Osteoblast (primary cell): ENCODE results near the gene ASCC3. TPM values are rescaled to one million over a fixed set of nuclear protein-coding genes. Genes with fewer than 3 reads are reported as not detected.

Source experiments
- DNase-seq: peaks from one replicate; pipeline ENCODE4 v3.0.0; 2011; ENCODE audit warnings: low spot score, mixed read lengths; ENCODE audit not compliant: insufficient read length; ENCODE audit errors: missing footprints
- H2AFZ ChIP-seq: 2 replicates; pipeline ENCODE4 v1.6.0; 2011; ENCODE audit warnings: mild to moderate bottlenecking, low read length
- H3K27ac ChIP-seq: 2 replicates; pipeline ENCODE4 v1.5.1; 2011; ENCODE audit warnings: mild to moderate bottlenecking, low read depth, low read length, moderate library complexity
- H3K27me3 ChIP-seq: 2 replicates; pipeline ENCODE4 v1.6.0; 2012; ENCODE audit warnings: mild to moderate bottlenecking, control low read depth, inconsistent platforms, low read length, moderate library complexity; ENCODE audit not compliant: insufficient read depth
- H3K36me3 ChIP-seq: 2 replicates; pipeline ENCODE4 v1.5.1; 2011; ENCODE audit warnings: mild to moderate bottlenecking, low read length, control low read depth, moderate library complexity; ENCODE audit not compliant: insufficient read depth
- H3K4me1 ChIP-seq: 2 replicates; pipeline ENCODE4 v1.5.1; 2011; ENCODE audit warnings: mild to moderate bottlenecking, low read length, control low read depth, moderate library complexity; ENCODE audit not compliant: insufficient read depth
- H3K4me2 ChIP-seq: 2 replicates; pipeline ENCODE4 v1.6.0; 2011; ENCODE audit warnings: mild to moderate bottlenecking, low read length; ENCODE audit not compliant: insufficient read depth
- H3K4me3 ChIP-seq: fragments of 200-600 bp; sonication (generic); 3 replicates; pipeline ENCODE4 v1.5.1; 2012; ENCODE audit warnings: mild to moderate bottlenecking, low read length, inconsistent platforms; ENCODE audit not compliant: insufficient read depth
- H3K79me2 ChIP-seq: 2 replicates; pipeline ENCODE4 v1.6.0; 2012; ENCODE audit warnings: mild to moderate bottlenecking, low read length, control low read depth, inconsistent platforms; ENCODE audit not compliant: insufficient read depth
- H3K9me3 ChIP-seq: 2 replicates; pipeline ENCODE4 v1.5.1; 2011; ENCODE audit warnings: low read depth, low read length, control low read depth
- H4K20me1 ChIP-seq: 2 replicates; pipeline ENCODE4 v1.6.0; 2012; ENCODE audit warnings: mild to moderate bottlenecking, low read length, control low read depth; ENCODE audit not compliant: insufficient read depth
- total RNA-seq: library from RNA; depleted of rRNA; stranded (reverse); fragments of >200 nt; gene quantifications from 2 replicates; pipeline ENCODE4 v1.2.3, GENCODE V29; 2012
- TF ChIP-seq, protein P1 (sequence below): IDR thresholded peaks from 2 replicates; pipeline ENCODE4 v1.5.1; 2011; ENCODE audit warnings: mild to moderate bottlenecking, low read depth, low read length, moderate library complexity; ENCODE audit errors: extremely low read depth

ASCC3 gene
- total RNA-seq, 1 donor: 68.8 TPM

DNA sequence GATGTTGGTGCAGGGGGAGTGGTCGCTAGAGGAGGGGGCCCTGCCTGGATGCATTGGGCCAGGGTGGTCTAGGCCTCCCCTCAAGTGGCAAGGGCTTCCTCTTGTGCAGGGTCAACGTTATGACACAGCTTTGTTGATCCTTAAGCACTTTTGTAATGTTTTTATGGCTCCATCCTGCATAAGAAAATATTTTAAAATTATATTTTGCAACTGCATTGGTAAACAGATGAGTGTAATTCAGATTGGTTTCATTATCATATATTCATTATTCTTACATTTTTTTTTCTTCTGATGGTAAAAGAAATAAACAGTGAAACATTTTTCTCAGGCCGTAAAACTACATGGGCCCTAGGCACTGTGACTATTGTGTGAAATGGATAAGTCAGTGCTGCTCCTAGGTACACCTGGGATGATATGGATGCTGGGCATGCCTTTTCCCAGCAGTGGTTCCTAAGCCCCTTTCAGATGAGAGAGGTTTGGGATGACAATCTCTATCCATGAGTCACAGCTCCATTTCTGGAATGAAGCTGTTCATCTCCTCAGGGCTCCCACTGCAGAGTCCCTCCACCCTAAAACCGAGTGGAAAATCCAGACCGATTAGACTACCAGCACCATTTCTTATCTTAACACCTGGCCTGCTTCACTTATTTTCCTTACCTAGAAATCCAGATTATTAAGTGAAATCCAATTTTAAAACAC lies 410.6 kb downstream of the ASCC3 start:
- Histone ChIP-seq H3K79me2 (no peaks in the 10 kb centered on the region), H3K27ac (no peak overlapping the region), H3K4me3 (no peak overlapping the region), H3K9me3 (no peaks in the 10 kb centered on the region), H3K4me1 (no peaks in the 10 kb centered on the region), H2AFZ (no peak overlapping the region), H4K20me1 (no peaks in the 10 kb centered on the region), H3K27me3 (peaks cover 86% of the 10 kb centered on the region), H3K4me2 (no peak overlapping the region), H3K36me3 (no peaks in the 10 kb centered on the region)
- no peak for DNase-seq
- TF ChIP-seq, protein P1, sequence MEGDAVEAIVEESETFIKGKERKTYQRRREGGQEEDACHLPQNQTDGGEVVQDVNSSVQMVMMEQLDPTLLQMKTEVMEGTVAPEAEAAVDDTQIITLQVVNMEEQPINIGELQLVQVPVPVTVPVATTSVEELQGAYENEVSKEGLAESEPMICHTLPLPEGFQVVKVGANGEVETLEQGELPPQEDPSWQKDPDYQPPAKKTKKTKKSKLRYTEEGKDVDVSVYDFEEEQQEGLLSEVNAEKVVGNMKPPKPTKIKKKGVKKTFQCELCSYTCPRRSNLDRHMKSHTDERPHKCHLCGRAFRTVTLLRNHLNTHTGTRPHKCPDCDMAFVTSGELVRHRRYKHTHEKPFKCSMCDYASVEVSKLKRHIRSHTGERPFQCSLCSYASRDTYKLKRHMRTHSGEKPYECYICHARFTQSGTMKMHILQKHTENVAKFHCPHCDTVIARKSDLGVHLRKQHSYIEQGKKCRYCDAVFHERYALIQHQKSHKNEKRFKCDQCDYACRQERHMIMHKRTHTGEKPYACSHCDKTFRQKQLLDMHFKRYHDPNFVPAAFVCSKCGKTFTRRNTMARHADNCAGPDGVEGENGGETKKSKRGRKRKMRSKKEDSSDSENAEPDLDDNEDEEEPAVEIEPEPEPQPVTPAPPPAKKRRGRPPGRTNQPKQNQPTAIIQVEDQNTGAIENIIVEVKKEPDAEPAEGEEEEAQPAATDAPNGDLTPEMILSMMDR: no peak

DNA sequence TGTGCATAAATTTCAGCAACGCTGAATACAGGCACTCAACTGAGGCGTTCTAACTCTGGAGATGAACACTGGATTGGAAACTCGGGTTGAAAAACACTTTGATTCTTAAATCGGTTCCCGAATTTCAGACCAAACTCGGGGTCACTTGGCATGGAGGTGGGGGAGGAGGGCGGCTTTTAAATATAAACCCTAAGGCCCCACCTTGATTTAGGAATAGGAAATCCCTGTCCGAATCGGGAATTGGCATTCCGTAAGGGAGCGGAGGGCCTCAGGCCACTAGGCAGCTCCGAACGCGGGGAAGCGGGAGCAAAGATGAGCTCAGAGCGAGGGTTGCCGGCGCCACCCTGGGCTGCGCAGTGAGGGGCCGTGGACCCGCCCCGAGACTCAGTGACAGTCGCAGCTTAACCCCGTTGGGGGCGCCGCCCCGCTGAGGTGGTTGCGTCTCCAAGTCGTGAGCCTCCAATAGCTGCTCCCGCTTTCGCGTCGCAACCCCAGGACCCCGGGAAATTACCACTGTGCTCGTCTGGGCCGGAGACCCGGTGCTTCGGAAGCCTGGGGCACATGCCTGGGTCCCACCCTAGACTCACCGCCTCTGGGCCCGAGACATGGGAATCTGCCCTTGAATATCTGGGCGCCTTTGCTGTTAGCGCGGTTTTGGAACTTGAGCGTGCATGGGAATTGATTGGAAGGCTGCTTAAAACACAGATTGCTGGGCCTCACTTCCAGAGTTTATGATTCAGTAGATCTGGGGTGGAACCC lies 411.8 kb downstream of the ASCC3 start:
- Histone ChIP-seq H4K20me1 (no peaks in the 10 kb centered on the region), H3K36me3 (no peaks in the 10 kb centered on the region), H3K79me2 (no peaks in the 10 kb centered on the region), H3K27ac (no peak overlapping the region), H3K4me3 (no peak overlapping the region), H3K4me1 (peaks cover 2% of the 10 kb centered on the region), H3K9me3 (no peaks in the 10 kb centered on the region), H3K27me3 (peaks cover 96% of the 10 kb centered on the region), H3K4me2 (no peak overlapping the region), H2AFZ (no peak overlapping the region)
- DNase-seq: peak; percentile 56
- TF ChIP-seq, protein P1: no peak

DNA sequence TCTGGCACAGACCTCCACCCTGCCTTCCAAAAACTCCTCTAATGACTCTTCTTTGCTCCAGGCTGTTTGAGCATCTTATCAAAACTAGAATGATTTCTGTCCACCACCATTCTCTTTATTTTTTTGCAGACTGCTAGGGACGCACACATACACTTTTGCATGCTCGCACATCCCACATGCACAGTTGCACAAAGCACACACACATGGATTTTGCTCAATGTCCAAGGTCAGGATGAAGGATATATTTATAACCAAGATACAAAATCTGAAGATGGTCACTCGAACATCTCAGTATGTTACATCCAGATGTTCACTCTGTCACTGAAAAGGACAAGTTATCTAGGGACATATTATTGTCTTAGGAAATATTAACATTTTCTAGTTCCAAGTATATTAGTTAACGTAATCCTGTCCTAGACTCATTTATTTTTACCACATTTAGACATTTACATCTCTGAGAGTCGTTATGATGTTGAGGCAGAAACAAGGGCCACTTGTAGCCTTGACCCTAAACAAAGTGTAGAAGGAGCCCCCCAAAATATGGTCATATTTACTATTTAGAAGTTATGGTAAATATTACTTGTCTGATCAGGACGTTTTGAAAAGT lies 413.0 kb downstream of the ASCC3 start:
- no peak overlapping the region for H3K27ac ChIP-seq
- no peak overlapping the region for H3K4me2 ChIP-seq
- no peaks in the 10 kb centered on the region for H3K9me3 ChIP-seq
- H4K20me1 ChIP-seq: peaks cover 4% of the 10 kb centered on the region
- H3K4me1 ChIP-seq: peaks cover 2% of the 10 kb centered on the region
- no peak overlapping the region for H2AFZ ChIP-seq
- H3K36me3 ChIP-seq: no peaks in the 10 kb centered on the region
- TF ChIP-seq, protein P1: no peak
- DNase-seq: no peak
- H3K79me2 ChIP-seq: no peaks in the 10 kb centered on the region
- H3K4me3 ChIP-seq: no peak overlapping the region
- peaks cover 96% of the 10 kb centered on the region for H3K27me3 ChIP-seq
